COLO668 (cell line): Measurements from ENCODE around the gene UROS.

Experiments used
- DNase-seq: peaks from one replicate; lab custom pipeline; 2025; ENCODE audit not compliant: unreplicated experiment; lab: John Stamatoyannopoulos, UW

UROS gene

DNA sequence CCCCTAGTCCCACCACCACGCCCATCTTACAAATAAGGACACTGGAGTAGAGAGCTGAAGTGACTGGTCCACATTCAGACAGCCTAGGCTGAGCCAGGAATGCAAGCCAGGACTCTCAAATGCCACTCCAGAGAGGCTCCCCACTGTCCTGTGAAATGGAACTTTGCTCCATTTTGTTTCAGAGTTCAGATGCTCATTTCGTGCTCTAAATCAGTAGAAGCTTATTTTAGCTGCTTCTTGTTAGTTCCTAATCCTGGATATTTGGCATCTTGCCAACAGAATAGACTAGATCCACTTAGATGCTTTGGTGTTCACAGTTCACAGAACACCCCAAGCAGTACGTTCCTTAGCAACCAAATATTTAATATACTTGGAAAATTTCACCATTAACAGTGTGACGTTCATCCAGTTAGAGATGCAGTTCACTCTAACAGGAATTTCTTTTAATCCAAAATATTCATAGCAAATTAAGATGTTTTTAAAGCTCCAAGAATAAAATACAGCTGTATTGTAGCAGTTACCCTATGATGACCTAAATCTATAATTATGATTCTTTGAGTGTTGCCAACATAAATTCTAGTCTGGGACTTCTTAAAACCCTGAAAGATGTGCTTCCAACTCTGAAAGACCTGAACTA lies 54.7 kb downstream of the UROS start:
- no peak for DNase-seq

DNA sequence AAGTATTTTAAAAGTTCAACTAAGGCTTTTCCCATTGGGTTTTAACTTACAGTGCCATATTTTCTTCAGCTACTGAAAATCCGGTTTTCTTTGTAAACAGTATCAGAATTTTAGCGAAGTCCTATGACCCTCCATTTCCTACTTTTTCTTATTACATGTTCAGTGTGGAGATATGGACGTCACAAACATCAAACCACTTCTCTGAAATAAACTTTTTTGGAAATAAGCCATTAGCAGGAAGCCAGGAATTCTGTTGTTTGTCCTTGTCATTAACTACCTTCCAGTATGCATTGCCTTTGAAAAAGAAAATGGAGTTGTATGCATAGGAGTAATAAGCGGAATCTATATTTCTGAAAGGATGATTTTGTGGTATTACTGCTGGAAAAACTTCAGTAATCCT lies 56.5 kb downstream of the UROS start:
- DNase-seq = no peak

- DNase-seq = no peak
Observed at GRCh38 chr10:125765835-125766234, 57.2 kb downstream of the UROS start.

- DNase-seq = no peak
Observed at GRCh38 chr10:125762692-125763648, 60.1 kb downstream of the UROS start.

- DNase-seq = no peak
Observed at GRCh38 chr10:125761961-125762360, 61.1 kb downstream of the UROS start.

- DNase-seq = no peak
Observed at GRCh38 chr10:125757742-125758141, 65.3 kb downstream of the UROS start.

DNA sequence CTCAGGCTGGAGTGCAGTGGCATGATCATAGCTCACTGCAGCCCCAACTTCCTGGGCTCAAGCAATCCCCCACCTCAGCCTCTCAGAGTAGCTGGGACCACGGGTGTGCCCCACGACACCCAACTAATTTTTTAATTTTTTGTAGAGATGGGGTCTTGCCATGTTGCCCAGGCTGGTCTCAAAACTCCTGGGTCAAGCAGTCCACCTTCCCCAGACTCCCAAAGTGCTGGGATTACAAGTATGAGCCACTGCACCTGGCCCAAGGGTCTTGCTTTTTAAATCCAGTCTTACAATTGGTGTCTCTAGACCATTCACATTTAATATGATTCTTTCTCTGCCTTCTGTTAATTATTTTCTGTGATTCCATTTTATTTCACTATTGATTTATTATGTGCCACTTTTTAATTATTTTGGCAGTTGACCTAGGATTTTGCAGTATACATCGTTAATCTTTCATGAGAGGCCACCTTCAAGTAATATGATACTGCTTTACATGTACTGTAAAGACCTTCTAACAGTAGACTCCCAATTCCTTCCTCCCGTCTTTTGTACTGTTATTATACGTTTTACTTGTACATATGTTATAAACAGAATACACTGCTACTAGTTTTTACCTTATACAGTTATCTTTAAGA lies 66.1 kb downstream of the UROS start:
- DNase-seq = no peak

GRCh38 chr10:125756196-125756595 lies 66.9 kb downstream of the UROS start:
- DNase-seq = no peak

- no peak for DNase-seq
Observed at GRCh38 chr10:125747417-125747816, 75.6 kb downstream of the UROS start.

DNA sequence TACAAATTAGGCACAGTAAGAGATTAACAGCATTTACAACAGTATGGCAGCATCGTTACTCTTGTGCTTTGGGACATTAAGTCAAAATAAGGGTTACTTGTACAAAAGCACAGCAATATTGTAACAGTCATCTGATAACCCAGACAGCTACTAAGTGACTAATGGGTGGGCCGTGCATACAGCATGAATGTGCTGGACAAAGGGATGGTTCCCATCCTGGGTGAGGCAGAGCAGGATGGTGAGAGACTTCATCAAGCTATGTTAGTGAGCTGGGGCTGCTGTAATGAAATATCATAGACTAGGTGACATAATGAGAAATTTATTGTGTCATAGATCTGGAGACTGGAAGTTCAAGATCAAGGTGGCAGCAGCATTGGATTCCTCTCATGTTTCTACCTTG lies 78.1 kb downstream of the UROS start:
- no peak for DNase-seq

- no peak for DNase-seq
Observed at GRCh38 chr10:125742465-125742864, 80.6 kb downstream of the UROS start.

- DNase-seq = no peak
Observed at GRCh38 chr10:125739994-125740679, 82.9 kb downstream of the UROS start.
